GM19452 (cell line): ENCODE results near the gene HLA-DOA.

Source experiments
- ATAC-seq: cut with Tn5 transposase; IDR thresholded peaks from one replicate; pipeline ENCODE4 v1.9.1; 2021; ENCODE audit not compliant: unreplicated experiment

HLA-DOA gene

DNA sequence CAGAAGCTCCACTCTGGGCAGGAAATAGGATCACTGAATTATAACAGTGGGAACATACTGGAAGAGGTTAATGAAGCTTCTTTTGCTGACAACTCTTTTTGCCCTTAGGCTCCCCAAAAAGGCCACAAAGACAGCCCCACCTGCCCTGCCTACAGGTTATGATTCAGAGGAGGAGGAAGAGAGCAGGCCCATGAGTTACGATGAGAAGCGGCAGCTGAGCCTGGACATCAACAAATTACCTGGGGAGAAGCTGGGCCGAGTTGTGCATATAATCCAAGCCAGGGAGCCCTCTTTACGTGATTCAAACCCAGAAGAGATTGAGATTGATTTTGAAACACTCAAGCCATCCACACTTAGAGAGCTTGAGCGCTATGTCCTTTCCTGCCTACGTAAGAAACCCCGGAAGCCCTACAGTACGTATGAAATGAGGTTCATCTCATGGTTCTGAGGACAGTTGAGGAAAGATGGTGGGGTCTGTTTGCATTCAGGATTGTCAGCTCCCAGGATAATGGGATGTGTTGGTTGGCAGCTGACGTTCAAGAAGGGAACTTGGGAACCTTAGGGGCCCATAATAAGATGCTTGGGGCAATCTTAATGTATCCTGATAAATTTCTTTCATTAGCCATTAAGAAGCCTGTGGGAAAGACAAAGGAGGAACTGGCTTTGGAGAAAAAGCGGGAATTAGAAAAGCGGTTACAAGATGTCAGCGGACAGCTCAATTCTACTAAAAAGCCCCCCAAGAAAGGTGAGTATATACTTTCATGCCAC lies 29.5 kb downstream of the HLA-DOA start:
- ATAC-seq, result no peak

GRCh38 chr6:32977953-32978324 lies 31.5 kb downstream of the HLA-DOA start:
- ATAC-seq, result no peak

GRCh38 chr6:32977272-32977952 lies 32.0 kb downstream of the HLA-DOA start:
- no peak for ATAC-seq

DNA sequence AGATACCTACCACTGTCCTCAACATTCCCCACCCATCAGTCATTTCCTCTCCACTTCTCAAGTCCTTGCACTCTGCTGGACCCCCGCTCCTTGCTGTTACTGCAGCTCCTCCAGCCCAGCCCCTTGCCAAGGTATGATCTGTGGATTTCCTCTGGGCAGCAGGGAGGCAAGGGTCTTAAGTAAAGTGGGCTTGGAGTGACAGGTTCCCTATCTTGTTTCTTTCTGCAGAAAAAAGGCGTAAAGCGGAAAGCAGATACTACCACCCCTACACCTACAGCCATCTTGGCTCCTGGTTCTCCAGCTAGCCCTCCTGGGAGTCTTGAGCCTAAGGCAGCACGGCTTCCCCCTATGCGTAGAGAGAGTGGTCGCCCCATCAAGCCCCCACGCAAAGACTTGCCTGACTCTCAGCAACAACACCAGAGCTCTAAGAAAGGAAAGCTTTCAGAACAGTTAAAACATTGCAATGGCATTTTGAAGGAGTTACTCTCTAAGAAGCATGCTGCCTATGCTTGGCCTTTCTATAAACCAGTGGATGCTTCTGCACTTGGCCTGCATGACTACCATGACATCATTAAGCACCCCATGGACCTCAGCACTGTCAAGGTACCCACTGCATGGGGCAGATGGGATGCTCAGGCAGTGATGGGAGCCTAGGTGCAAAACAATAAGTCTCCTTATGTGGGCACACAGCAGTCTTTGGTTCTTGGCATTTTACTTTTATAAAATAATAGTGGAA lies 32.9 kb downstream of the HLA-DOA start:
- ATAC-seq, result no peak

- ATAC-seq, result no peak
Observed at GRCh38 chr6:32975886-32976285, 33.5 kb downstream of the HLA-DOA start.

DNA sequence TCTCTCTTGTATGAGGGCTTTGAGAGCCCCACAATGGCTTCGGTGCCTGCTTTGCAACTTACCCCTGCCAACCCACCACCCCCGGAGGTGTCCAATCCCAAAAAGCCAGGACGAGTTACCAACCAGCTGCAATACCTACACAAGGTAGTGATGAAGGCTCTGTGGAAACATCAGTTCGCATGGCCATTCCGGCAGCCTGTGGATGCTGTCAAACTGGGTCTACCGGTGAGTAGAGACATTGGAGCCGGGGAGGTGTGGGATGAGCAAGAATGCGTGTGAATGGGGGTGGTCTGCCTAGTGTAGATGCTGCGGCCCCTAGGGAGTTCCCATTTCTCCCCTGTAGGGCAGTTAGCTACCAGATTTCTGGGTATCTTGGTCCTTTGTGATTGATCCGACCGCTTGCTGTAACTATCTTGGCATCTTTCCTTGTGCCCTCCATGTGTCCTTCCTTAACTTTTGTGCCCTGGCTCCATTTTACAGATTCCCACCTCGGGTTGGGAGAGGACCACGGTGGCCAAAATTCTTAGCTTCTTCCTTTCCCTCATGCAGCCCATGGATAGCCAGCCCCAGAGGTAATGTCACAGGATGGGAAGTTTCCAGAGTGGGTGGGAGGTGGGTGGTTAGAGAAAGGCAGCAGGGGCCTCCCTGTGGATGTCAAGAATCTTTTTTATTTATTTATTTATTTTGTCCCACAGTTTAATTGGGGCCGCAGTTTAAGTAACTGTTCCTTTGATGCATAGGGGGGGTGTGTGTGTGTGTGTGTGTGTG lies 34.7 kb downstream of the HLA-DOA start:
- ATAC-seq, result no peak

GRCh38 chr6:32974016-32974333 lies 35.4 kb downstream of the HLA-DOA start:
- ATAC-seq, result no peak

- ATAC-seq, result no peak
Observed at GRCh38 chr6:32973144-32974015, 36.0 kb downstream of the HLA-DOA start.

- ATAC-seq, result no peak
Observed at GRCh38 chr6:32972353-32973143, 36.8 kb downstream of the HLA-DOA start.

GRCh38 chr6:32971581-32972352 lies 37.6 kb downstream of the HLA-DOA start:
- peak; percentile 39 for ATAC-seq

GRCh38 chr6:32971242-32971580 lies 38.2 kb downstream of the HLA-DOA start:
- ATAC-seq, result no peak

GRCh38 chr6:32970413-32971241 lies 38.8 kb downstream of the HLA-DOA start:
- ATAC-seq, result no peak

DNA sequence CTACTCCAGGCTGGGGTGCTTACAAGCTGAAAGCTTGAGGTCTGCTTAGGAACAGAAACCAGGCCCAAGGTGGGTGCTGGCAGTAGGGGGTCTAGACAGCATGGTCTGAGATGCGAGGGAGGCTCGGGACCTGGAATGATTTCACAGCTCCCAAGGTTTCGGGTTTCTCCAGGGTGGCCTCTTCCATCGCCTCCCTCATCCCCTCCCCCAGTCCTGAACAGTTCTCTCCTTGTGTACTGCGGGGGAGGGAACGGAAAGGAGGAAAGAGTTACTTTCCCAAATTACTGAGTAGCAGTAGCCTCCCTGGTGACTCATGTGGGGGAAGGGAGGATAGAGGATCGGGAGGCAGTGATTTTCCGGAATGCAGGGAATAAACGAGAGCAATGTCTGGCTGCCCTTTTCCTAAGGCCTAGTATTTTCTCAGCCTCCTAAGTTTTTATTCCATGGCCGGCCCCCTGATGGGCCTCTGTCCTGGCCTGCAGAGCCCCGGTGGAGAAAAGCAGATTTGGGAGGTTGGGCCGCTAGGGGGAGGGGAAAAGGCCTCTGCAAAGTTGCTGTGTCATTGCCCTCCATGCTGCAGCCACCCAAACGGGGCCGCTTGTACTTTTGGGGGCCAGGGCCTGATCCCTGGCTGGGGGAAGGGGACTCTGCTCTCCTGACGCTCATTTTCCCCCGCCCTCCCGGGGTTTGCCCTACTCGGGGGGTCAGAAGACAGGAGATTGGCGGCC lies 39.5 kb downstream of the HLA-DOA start:
- ATAC-seq, result no peak

GRCh38 chr6:32968867-32969684 lies 40.3 kb downstream of the HLA-DOA start:
- ATAC-seq, result no peak

DNA sequence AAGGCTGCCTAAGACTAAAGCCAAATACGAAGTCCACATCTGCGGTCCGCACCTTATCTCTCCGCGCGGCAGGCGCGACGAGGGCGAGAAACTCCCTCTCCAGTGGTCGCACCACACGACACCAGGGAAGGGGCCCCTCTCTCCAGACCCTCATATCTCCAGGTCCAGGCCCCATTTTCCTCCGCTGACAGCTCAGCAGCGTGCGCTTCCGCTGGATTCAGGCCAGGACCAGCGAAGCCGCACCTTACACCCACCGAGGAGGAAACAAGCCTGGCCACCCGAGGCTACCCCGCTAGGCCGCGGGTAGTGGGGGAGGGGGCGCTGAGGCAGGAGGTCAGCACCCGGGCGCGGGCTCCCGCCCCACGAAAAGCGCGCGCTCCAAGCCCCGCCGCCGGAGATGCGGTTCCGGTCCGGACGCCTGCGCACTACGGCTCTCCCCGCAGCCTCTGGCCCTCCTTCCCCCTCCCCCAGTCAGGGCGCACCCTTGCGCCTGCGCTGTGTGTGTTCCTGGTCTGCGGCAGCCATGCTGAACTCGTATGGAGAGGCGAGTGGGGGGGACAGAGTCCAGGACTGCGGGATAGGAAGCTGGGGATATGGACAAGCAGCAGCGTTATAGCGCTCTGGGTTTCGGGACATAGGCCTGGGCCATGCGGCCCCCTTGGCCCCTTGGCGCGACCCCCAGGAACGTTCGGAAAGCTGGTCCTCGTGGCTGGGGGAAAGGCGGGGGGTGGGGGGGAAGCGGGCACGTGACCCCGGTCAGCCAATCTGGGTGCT lies 41.1 kb downstream of the HLA-DOA start, which contains the start of gene BRD2:
Gene BRD2, plus strand, starts transcription at position 502 of the 774 bp plus-strand sequence. CDS start 4,305 bp downstream, outside the sequence.
- ATAC-seq, result peak; percentile 36
